Stimulated activated CD4-positive, alpha-beta T cell treated with anti-CD3 and anti-CD28 coated beads, Interleukin-12 subunit alpha, Interleukin-12 subunit beta, amount 100 ng/mL, for 48 hours (primary cell): Measurements from ENCODE around the gene TUBA3D.
"Not testable (repeated sequence)": the region's sequence is repeated elsewhere in the genome, so short reads cannot be mapped to it uniquely, and the experiment has no call there.

ENCODE experiments used
- DNase-seq, 3 donors: peaks; one replicate each; pipeline ENCODE4 v3.0.0-alpha.2; 2020; ENCODE audit warnings: low read depth in 2 of 3, low spot score in 1 of 3

The TUBA3D gene

DNA sequence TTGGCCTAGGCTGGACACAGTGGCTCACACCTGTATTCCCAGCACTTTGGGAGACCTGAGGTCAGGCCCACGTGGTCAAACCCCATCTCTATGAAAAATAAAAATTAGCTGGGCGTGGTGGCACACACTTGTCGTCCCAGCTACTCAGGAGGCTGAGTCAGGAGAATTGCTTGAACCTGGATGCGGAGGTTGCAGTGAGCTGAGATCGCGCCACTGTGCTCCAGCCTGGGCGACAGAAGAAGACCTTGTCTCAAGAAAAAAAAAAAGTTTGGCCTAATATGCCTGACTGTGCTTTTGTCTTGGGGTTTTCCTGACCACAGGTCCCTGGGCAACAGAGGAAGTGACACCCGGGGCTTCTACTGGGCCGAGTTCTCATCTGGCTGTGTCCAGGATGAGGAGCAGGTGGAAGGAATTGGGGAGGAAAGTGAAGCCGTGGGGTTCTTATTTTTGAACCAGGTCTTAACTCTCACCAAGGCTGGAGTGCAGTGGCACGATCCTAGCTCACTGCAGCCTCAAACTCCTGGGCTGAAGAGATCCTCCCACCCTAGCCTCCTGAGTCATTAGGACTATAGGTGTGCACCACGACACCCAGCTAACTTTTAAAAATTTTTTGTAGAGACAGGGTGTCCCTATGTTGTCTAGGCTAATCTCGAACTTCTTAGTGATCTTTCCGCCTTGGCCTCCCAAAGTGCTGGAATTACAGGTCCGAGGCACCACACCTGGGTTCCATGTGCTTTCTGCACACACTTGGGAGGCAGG, 38.7 kb downstream of the TUBA3D start:
- DNase-seq = not testable (repeated sequence)

GRCh38 chr2:131515235-131515634, 39.3 kb downstream of the TUBA3D start:
- DNase-seq = not testable (repeated sequence)

GRCh38 chr2:131516011-131516410, 40.1 kb downstream of the TUBA3D start:
- no peak for DNase-seq

DNA sequence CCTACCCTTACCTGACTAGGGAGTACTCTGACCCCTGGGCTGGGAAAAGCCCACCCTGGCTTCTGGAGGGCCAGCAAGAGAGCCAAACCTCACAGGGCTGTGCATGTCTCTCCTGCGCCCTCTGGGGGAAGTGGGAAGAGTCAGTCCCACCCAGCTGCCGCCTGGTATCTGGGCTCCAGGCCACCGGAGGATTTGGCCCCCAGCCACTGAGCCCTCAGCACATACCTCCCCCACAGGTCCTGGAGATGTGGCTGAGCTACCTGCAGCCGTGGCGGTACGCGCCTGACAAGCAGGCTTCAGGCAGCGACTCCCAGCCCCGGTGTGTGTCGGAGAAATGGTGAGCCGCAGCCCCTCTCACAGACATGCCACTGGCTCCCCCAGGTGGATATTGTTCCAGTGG, 40.7 kb downstream of the TUBA3D start:
- DNase-seq = not testable (repeated sequence)

GRCh38 chr2:131517106-131517831, 41.4 kb downstream of the TUBA3D start:
- no peak for DNase-seq

GRCh38 chr2:131517856-131518255, 41.9 kb downstream of the TUBA3D start:
- DNase-seq = not testable (repeated sequence)

DNA sequence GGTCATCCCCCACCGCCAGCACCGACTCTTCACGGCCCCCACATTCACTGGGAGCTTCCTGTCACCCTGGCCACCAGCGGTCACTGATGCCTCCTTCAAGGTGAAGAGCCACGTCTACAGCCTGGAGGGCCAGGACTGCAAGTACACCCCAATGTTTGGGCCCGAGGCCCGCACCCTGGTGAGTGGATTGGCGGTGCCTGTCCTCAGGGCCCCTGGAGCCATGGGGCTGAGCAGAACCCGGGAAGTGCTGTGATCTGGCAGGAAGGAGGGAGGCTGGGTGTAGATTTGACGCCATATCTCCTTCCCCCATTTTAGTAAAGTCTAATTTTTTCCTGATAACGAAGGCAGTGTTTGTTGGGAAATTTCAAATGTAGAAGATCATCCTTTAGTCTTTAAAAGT, 42.6 kb downstream of the TUBA3D start:
- DNase-seq = not testable (repeated sequence)

DNA sequence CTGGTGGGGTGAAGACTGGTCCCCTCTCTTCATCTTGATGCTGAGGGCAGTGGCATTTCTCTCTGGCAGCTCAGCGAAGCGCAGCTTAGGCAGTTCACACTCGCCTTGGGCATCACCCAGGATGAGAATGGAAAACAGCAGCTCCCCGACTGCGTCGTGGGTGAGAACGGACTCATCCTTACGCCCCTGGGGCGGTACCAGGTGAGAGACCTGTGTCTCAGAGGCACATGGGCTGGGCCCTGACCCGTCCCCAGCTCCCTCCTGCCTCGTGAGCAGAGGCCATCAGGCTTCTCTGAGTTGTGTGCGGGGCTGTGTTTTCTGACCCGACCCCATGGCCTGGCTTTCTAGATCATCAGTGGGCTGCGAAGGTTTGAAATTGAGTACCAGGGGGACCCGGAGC, 43.5 kb downstream of the TUBA3D start:
- DNase-seq = no peak

- not testable (repeated sequence) for DNase-seq
Observed at GRCh38 chr2:131519871-131520470, 44.1 kb downstream of the TUBA3D start.

DNA sequence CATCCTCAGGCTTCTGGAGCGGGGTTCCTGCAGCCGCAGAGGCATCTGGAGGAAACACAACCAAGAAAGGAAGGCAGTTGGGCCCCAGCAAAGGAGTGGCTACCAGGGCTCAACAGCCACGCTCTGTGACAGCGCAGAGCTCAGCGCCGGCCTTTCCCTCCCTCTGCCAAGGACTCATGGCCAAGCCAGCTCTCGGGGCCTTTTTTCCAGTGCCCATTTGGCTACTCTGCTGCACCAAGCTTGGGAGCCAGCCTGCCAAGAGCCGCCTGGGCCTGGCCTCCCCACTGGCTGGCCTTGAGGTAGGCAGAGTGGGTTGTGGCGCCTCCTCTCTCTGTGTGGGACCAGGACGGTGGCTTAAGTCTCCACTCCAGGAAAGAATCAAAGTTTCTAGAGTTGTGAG, 44.6 kb downstream of the TUBA3D start:
- DNase-seq = no peak

DNA sequence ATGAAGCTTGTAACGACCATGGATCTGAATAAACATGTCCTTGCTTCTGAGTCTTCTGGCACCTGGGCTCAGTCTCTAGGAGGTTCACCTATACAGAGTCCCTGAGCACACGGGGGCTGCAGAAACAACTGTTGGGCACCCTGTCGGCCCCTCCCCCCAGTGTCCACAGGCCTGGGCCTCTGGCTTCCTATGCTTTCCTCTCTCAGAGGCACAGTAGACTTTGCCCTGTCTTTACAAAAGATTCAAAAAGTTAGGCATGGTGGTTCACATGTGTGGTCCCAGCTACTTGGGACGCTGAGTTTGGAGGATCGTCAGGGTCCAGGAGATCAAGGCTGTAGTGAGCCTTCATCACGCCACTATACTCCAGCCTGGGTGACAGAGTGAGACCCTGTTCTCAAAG, 45.6 kb downstream of the TUBA3D start:
- not testable (repeated sequence) for DNase-seq

DNA sequence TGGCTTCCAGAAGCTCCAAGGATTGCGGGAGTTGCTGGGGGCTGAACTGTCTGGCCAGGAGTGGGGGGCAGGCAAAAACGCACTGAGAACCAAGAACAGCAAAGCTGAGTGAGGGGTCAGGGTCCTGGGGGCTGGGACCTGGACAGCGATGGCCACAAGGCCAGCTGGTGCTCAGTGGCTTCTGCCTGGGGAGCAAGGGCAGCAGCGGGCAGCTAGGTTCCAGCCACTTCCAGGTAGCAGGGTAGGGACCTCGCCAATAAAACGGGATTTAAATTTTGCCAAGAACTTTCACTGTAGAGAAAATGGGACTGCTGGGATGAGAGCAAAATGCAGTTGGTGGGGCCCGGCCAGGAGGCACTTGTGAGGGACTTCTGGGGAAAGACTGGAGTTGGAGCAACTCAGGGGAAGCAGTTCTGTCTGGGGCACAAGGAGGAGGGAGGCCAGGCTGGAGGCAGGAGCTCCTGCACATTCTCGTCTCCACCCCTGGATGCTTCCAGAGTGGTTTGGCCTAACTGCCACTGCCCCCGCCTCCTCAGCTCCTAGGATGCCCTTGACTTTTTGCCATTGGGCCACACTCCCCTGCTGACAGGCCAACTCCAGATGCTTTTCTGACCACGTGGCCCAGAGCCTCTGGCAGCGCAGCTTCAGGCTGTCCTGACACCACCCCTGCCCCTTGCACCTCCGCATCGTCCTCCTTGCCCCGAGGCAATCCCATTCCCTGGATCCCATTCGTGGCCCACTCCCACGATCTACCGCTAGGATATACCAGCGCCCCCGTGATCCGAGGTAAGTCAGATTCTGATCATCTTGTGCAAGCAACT, 46.3 kb downstream of the TUBA3D start:
- DNase-seq = no peak

DNA sequence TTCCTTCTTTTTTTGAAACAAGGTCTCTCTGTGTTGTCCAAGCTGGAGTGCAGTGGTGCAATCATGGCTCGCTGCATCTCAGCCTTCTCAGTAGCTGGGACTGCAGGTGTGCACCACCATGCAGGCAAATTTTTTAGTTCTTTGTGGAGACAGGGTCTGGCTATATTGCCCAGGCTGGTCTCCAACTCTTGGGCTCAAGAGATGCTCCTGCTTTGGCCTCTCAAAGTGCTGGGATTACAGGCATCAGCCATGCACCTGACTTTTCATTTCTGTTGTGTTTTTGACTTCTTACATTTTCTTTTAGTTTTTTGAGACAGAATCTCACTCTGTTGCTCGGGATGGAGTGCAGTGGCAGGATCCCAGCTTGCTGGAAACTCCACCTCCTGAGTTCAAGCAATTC, 49.3 kb downstream of the TUBA3D start:
- DNase-seq = not testable (repeated sequence)

- DNase-seq = peak; percentile 61 to 75 (median 63)
Observed at GRCh38 chr2:131527131-131528001, 51.4 kb downstream of the TUBA3D start, which contains the start of gene CCDC74A. CCDC74A (plus strand) TSS chr2:131527888; CDS start chr2:131527971, 83 bp downstream.

GRCh38 chr2:131528981-131529863, 53.3 kb downstream of the TUBA3D start:
- not testable (repeated sequence) for DNase-seq

GRCh38 chr2:131529864-131530445, 54.0 kb downstream of the TUBA3D start:
- DNase-seq = not testable (repeated sequence)

GRCh38 chr2:131530626-131531344, 54.9 kb downstream of the TUBA3D start:
- not testable (repeated sequence) for DNase-seq
